Fibroblast of skin of back (primary cell): ENCODE data around the gene RPN1. TPM values are rescaled to one million over a fixed set of nuclear protein-coding genes. Genes with fewer than 3 reads are reported as not detected.
"Not testable (repeated sequence)": the region's sequence is repeated elsewhere in the genome, so short reads cannot be mapped to it uniquely, and the experiment has no call there.

Source experiments
- DNase-seq: peaks from one replicate; pipeline ENCODE4 v3.0.0-alpha.2; 2013
- polyA plus RNA-seq, 2 experiments: library from polyadenylated mRNA; unstranded; fragments of 120-200 nt; gene quantifications; one replicate each; pipeline ENCODE4 v1.2.1, GENCODE V29; 2013; ENCODE audit not compliant: insufficient read length in 2 of 2

Gene RPN1
- polyA plus RNA-seq (2013, experiment 1 of 2; ENCODE audit: insufficient read length): 220 TPM
- 186 TPM for polyA plus RNA-seq (2013, experiment 2 of 2; ENCODE audit: insufficient read length)

GRCh38 chr3:128650096-128651050, at the start of gene RPN1:
RPN1 (minus strand) TSS chr3:128650818; CDS start chr3:128650800, 18 bp downstream.
- DNase-seq: peak; percentile 94

- peak; percentile 30 for DNase-seq
Observed at GRCh38 chr3:128698211-128699047, 47.8 kb upstream of the RPN1 start.

- no peak for DNase-seq
Observed at GRCh38 chr3:128697341-128697740, 46.7 kb upstream of the RPN1 start.

- DNase-seq: no peak
Observed at GRCh38 chr3:128693696-128694095, 43.1 kb upstream of the RPN1 start.

GRCh38 chr3:128689060-128689459, 38.4 kb upstream of the RPN1 start:
- DNase-seq: no peak

- DNase-seq: no peak
Observed at GRCh38 chr3:128686465-128686864, 35.8 kb upstream of the RPN1 start.

- no peak for DNase-seq
Observed at GRCh38 chr3:128684986-128685726, 34.5 kb upstream of the RPN1 start.

- DNase-seq: no peak
Observed at GRCh38 chr3:128683957-128684356, 33.3 kb upstream of the RPN1 start.

- no peak for DNase-seq
Observed at GRCh38 chr3:128681369-128681829, 30.8 kb upstream of the RPN1 start.

- peak; percentile 98 for DNase-seq
Observed at GRCh38 chr3:128680603-128681368, 30.2 kb upstream of the RPN1 start.

- no peak for DNase-seq
Observed at GRCh38 chr3:128679338-128679737, 28.7 kb upstream of the RPN1 start.

GRCh38 chr3:128675802-128676201, 25.2 kb upstream of the RPN1 start:
- not testable (repeated sequence) for DNase-seq

GRCh38 chr3:128674161-128674784, 23.7 kb upstream of the RPN1 start:
- DNase-seq: no peak

- DNase-seq: no peak
Observed at GRCh38 chr3:128667641-128668040, 17.0 kb upstream of the RPN1 start.

- no peak for DNase-seq
Observed at GRCh38 chr3:128665362-128666021, 14.9 kb upstream of the RPN1 start.

- DNase-seq: no peak
Observed at GRCh38 chr3:128663151-128663550, 12.5 kb upstream of the RPN1 start.

- no peak for DNase-seq
Observed at GRCh38 chr3:128655531-128655930, 4.9 kb upstream of the RPN1 start.

- DNase-seq: not testable (repeated sequence)
Observed at GRCh38 chr3:128653993-128654805, 3.6 kb upstream of the RPN1 start.

GRCh38 chr3:128653383-128653992, 2.9 kb upstream of the RPN1 start:
- peak; percentile 7 for DNase-seq
